Activated CD4-positive, alpha-beta T cell treated with anti-CD3 and anti-CD28 coated beads for 48 hours (primary cell): ENCODE results near the gene EGR1.
"Not testable (repeated sequence)": the region's sequence is repeated elsewhere in the genome, so short reads cannot be mapped to it uniquely, and the experiment has no call there.

Source experiments
- DNase-seq: peaks from one replicate; pipeline ENCODE4 v3.0.0-alpha.2; 2020

Gene EGR1

DNA sequence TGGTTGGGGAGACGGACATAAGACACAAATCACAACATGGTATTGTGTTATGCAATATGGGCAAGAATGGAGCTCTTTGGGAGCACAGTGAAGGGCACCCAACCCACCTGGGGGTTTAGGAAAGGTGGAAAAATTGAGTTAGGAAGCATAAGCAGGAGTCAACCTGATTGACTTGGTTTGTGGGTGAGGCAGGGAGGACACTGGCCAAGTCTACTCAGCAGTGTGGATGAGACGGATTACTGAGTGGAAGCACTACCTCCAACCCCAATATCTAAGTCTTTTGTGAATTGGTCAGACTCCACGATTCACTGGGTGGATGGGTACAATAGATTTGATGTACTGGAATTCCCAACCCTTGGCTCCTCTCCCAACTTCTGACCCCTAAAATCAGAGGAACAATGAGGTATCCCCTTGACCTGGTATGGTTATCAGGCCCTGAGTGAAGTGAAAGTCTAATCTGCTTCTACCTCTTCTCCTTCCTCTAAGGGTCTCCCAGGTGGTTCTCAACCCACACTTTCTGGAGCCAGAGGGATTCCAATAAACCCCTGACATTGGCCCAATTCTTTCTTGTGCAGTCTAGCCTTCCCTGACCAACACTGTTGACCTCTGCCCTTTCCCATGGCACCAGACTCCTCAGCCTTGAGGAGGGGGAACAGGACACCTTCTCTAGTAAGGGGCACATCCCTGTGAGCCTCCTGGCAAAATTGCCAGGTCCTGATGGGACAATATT, 5.2 kb downstream of the EGR1 start:
- no peak for DNase-seq

DNA sequence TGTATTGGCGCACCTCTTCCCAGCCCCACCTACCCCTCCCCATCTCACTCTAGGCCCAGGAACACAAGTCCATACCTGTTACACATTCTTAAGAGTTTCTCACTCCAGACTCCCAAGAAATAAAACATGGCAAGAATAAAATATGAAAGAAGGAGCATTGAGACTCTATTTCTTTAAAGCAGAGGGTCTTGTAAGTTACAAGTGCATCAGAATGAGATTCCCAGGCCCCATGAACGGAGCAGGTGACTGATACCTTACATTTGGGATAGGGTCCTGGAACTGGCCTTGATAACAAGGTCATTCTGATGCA, 5.7 kb downstream of the EGR1 start:
- DNase-seq, result no peak

DNA sequence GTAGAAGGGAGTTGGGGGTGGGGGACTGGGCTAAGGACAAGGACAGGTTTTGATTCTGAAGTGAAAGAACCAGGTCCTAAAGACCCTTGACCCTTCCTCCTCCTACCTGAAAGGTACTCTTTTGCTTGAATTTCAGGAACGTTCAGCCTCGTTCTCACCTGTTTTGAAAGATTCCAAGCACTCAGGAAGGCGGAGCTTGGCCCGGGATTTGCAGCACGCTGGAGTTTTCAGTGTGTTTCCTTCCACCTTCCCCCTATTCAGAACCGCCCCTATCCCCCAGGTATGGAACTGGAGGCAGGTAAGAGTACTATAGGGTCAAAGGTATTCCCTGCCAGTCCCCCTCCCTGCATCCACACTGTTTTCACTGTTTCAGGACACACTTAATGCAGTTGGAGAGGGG, 7.1 kb downstream of the EGR1 start:
- DNase-seq, result no peak

DNA sequence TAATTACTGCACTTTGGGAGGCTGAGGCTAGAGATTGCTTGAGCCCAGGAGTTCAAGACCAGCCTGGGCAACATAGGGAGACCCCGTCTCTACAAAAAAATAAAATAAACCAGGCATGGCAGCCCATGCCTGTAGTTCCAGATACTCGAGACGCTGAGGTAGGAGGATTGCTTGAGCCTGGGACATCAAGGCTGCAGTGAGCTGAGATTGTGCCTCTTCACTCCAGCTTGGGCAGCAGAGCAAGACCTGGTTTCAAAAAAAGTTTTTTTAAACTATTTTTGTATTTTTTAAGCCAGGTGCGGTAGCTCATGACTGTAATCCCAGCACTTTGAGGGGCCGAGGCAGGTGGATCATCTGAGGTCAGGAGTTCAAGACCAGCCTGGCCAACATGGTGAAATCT, 7.9 kb downstream of the EGR1 start:
- DNase-seq, result not testable (repeated sequence)

DNA sequence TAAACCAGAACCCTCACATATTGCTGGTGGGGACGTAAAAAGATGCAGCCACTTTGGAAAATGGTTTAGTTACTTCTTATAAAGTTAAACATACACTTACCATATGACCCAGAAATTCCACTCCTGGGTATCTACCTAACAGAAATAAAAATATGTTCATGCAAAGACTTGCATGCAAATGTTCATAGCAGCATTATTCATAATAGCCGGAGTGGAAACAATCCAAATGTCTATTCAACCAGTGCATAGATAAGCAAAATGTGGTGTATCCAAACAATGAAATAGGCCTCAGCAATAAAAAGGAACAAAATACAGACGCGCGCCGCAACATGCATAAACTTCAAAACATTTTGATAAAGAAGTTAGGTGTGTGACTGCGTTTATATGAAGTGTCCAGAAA, 11.6 kb downstream of the EGR1 start:
- no peak for DNase-seq

DNA sequence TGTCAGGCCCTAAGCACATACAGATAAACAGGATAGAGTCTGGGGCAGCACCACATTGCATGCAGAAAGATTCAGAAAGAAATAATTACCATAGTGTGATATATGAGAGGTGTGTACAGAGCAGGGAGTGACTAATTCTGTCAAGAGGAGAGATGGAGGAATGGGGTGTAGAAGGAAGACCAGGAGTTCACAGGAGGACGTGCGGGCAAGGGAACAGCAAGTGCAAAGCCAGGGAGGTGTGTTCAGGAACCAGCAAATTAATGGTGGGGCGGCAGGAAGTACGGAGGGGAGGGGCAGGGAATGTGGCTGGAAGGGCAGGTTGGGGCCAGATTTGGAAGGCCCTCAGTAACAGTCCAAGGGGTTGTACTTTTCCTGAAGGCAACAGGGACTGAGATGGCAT, 17.4 kb downstream of the EGR1 start:
- DNase-seq, result no peak

DNA sequence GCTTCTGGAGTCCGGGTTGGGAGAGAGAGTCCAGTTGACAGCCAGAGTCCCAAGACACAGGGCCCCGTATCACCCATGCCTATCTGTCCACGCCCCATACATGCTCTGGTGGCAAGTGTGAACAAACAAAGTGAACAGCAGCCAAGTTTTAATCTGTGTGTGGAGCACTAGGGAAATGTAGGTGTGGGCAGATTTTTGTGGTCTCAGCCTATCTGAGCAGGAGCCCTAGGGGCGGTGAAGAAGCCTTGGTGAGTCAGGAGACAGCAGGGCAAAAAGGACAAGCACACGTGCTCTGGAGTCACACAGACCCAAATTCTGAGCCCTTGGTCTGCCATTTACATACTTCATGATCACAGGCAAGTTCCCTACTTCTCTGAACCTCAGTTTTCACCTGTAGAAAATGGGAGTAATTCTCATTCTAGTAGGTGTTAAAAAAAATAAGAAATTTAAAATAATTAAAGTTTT, 23.2 kb downstream of the EGR1 start:
- peak; percentile 28 for DNase-seq

DNA sequence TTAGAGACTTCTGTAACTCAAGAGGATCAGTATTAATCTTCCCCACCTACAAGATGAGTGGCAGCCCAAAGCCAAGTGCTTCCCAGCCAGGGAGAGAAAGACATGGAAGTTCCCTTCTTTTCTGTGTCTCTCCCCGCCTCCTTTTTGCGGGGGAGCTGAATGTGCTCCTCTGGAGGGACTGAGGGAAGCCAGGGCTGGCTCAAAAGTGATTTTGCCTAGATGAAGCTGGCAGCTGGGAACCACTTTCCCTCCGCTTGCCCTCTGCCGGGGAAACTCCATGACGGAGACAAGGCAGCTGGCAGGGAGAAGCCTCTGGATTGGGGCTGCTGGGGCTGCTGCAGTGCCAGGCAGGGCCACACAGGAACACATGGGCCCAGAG, 24.4 kb downstream of the EGR1 start:
- DNase-seq, result no peak

DNA sequence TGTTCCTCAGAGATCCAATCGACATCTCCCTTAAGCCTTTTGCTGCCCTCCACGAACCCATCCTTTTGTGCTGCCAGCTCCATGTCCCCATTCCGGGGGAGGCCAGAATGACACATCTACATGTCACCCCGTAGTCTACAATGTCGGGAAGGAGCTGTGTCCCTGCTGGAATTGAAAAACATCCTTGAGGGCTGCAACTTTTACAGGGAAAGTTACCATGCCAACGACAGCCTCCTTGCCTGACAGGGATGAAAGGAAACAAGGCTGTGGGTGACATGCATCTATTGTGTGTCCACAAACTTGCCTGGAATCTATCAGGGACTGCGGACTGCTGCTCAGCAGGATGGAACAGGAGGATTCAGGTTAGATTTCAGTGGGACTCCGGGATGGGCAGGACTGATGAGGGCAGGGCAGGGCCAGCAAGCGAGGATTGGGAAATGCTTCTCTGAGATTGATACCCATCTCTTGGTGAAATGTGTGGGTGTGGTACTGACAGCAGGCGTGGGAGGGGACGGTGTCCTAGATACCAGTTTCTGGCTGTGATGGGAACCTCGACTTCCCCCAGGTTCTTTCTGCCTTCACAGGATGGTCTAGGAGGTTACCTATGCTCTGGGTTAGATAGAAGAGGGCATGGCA, 25.5 kb downstream of the EGR1 start:
- no peak for DNase-seq

DNA sequence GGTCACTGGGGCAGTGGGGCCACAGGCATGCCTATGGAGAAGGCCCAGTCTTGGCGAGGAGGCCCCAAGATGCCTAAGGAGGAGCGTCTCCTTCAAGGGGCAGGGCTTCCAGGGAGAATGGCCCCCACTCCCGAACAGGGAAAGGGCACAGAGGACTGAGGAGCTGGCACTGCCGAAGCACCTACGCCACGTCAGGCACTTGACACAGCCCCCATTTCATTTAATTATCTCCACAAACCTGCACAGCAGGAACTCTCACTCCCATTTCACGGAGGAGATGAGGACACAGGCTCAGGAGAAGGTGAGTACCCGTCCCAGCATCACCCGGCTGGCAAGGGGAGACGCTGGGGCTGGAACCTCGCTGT, 26.0 kb downstream of the EGR1 start:
- DNase-seq, result no peak

DNA sequence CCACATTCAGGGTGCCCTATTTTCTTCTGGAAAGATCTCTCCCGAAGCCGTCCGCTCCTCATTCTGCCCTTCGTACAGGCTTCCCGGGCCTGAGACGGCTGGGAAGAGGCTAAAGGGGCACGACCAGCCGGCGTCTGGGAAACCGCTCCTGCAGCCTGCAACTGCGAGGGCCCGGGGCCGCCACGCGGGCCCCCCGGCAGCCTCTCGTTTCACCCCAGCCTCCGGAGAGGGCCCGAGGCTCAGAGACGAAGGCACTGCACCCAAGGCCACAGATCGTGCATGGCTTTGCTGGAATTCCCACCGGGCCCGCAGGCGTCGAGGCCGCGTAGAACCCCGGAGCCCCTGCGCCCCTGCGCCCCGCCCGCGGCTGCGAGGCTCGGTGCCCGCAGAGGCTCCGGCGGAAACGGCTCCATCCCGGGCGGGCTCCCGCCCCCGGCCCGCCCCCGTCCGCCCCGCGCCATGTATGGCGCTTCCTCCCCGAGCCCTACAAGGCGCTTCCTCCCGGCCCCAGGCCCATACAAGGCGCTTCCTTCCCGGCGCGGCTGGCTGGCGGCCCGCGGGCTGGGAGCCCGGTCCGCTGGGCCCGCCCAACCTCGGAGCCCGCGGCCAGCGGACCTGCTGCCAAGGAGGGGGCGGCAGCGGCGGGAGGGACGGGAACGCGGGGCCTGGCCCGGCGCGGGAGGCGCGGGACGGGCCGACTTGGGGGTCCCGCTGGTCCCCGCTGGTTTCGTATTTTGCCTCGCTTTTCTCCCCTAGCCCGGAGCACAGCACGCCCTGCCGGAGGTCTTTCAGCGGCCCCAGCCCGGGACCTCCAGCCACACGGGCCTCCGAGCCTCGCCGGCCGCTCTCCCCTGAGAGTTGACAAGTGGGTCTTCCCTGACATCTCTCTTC, 26.6 kb downstream of the EGR1 start:
- peak; percentile 86 for DNase-seq

DNA sequence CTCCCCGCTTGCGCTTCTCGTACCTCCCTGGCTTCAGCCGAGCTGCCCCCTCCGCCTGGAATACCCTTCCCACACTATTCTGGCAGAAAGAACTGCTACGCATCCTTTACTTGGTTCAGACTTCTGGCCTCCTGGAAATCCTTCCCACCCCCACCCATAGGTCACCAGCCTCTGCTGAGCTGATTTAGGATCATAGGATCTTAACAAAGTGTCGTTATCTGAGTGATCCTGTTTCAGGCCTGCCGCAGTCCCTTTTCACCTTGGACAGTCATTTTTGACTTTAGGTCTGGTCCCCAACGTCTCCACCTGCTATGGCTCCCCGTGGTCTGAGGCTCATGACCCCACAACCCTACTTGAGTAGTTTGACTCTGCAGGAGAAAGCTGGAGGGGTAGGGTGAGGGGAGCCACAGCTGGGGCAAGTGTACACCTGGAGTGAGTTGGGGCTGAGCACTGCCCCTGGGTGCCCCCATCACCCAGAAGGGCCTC, 27.3 kb downstream of the EGR1 start:
- no peak for DNase-seq

DNA sequence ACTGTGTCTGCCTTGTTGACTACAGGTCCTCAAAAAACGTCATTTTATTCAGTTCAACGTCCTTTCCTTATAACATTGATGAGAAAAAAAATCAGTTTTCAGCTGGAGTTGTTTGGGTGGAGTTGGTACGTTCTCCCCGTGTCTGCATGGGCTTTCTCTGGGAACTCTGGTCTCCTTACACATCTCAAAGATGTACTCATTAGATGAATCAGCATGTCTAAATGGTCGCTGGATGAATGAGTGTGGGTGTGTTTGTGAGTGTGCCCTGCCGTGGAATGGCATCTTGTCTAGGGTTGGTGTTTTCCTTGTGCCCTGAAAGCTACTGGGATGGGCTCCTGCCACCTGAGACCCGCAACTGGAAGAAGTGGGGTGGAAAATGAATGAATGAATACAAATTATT, 30.1 kb downstream of the EGR1 start:
- DNase-seq, result no peak

DNA sequence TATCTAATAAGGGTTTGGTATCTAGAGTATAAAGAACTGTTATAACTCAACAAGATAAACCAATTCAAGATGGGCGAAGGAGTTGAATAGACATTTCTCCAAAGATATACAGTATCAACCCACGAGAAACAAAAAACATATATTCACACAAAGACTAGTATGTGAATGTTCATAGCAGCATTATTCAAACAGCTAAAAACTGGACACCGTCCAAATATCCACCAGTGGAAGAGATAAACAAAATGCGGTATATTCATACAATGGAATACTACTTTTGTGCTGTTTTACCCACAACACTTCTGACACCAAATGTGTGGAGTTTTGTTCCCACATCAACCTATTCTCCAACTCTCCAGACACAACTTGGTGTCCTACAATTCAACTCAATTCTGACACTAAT, 33.1 kb downstream of the EGR1 start:
- DNase-seq, result no peak

DNA sequence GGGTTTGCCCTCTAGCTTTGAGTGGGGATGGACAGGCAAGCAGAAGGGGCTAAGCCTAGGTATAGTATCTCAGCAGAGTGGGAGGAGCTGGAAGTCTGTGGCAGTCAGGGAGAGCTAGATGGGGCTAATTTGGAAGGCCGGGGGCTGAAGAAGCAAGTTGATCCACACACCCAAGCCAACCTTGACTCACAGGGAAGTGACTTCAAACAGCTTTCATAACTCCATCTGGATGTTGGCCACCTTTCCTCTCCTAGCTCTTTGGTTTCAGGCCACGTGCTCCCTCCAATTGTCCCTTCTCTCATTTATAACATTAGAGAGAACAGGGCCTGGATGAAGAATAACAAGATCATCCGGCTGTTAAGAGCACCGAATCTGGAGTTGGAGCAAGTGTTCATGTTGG, 36.8 kb downstream of the EGR1 start:
- no peak for DNase-seq

DNA sequence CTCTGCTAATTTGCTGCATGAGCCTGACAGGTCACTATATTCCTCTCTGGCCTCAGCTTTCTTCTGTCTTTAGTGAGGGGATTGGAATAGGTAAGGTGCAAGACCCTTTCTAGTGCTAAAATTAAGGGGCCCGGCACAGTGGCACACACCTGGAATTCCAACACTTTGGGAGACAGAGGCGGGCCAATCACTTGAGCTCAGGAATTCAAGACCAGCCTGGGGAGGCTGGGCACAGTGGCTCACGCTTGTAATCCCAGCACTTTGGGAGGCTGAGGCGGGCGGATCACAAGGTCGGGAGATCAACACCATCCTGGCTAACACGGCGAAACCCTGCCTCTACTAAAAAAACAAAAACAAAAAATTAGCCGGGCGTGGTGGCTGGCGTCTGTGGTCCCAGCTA, 37.2 kb downstream of the EGR1 start:
- DNase-seq, result no peak

DNA sequence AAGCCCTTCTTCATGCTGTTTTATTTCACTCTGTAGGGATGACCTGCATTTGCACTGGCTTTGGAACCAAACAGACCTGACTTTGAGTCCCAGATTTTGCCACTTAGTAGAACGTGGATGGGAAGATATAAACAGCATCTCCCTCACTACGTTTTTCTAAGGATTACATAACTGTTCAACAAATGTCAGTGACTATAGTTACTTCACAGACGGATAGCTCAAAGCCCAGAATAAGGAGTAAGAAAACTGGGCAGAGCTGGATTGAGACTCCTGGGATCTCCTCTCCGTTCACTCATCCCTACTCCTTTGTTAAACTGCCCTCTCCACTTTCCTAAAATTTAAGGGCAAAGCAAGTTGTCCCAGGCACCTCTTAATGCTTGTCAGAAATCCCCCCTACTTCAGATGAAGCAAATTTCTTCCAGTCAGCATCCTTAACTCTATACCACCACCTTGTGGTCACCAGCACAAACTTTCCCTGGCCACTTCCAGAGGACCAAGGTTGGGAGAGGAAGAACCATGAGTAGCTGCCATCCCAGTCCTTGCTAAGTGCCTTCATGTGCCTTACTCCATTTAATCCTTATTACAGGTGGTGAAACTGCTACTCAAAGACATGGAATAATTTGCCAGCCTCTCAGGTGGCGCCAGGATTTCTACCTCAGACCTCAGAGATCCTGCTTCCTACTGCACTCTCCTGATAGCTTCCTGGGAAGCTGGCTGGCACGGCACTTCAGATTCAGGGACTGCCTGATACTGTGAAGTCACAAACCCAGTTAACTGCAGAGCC, 38.4 kb downstream of the EGR1 start:
- DNase-seq, result peak; percentile 30

DNA sequence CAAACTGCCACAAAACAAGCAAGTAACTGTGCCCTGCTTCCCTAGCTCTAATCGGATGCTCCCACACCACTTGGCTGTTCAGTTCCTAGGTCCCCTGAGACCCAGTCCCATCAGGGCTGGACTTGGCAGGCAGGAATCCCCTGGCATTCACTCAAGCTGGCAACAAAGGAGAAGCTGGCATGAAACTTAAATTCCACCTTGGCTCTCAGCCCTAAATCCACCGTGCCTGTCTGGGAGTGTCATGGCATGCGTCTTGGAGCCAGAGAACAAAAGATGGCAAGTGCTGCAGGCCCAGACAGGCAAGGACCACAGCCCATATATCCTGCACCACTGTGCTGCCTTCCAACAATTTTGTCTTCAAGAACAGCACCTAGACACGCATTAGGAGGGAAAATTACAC, 39.5 kb downstream of the EGR1 start:
- no peak for DNase-seq

DNA sequence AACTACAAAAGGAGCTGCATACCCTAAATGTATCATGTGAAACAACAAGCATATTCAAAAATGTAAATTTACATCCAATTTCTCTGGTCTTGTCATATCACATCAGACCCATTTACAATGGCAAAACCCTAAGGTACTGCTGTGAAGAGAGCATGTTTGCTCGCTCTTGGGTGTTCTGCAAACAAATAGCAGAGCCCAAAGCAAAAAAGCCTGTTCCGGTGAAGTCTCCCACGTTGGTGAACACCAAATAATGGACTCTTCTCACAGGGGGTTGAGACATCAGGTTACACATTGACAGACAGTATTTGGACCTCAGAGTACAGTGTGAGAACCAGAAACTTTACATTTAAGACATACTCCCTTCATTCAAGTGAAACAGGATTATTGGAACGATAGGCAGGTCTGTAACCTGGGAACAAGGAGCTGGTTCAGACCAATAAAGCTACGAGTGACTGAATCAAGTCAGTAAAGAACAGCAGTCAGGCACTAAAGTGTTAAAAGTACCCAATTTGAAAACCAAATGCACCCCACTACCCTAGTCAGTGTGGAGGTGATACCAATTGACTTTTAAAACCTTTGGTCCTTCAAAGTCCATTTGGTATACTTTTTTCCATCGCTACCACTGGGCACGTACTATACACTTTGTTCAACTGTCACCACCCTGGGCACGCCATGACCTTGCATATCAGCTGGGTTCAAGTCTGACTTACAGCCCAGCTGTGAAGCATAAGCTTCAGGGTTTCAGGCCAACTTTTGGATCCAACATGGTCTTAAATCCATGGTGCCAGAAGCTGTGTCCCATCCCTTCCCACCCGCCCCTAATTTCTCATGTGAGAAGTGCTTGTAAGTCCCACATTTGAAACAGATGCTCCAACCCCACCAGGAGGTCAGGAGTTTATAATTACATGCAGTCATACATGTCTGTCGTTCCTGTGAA, 41.4 kb downstream of the EGR1 start:
- DNase-seq, result no peak

DNA sequence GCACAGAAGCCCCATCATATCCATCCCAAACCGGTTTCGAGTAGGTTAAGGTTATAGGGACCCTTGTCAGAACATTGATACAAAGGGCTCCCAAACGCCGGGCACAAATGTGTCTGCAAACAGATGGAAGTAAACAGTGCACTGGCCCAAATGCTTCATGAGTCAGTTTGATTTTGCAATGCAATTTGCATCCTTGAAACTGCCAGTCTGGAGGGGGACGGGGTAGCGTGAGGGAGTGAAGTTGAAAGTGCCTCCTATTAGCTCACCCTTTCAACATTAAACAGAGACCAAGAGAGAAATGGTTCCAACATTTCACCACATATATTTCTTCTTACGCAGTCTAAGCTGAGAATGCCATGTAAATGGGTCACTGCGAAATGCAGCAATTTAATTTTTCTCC, 42.2 kb downstream of the EGR1 start:
- DNase-seq, result not testable (repeated sequence)

DNA sequence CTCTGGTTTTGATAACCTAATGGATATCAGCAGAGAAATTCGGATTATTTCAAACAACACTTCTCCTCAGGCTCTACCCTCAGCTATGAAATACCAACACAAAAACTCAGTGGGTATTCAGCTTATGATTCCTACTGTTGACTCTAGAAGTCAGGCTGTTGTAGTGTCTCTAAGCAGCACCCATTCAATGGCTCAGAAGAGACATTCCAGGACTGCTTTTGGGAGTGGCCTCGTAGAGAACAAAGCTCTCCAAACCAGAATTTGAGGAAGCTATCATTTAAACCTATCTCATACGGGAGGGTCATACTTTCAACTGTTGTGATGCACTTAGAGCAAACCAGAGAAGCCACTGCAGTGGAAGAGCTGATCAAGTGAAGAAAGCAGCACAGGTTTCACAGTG, 43.7 kb downstream of the EGR1 start:
- no peak for DNase-seq

DNA sequence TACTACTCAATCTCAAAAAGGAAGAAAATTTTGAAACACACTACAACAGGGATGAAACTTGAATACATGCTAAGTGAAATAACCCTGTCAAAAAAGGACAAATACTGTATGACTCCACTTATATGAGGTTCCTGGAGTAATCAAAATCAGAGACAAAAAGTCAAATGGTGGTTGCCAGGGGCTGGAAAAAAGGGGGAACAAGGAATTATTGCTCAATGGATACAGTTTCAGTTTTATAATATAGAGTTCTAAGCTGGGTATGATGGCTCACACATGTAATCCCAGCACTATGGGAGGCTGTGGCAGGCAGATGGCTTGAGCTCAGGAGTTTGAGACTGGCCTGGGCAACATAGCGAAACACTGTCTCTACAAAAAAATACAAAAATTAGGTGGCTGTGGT, 48.7 kb downstream of the EGR1 start:
- DNase-seq, result no peak
